SK-N-SH (cell line): ENCODE data around the gene CYS1. TPM values are rescaled to one million over a fixed set of nuclear protein-coding genes. Genes with fewer than 3 reads are reported as not detected.

Source experiments
- CTCF ChIA-PET: fragments of 300-600, 350-600 bp; formaldehyde crosslinking; extraction: SDS; loops from one replicate; lab custom pipeline; 2021; lab: Yijun Ruan, JAX
- POLR2A ChIA-PET: fragments of 350-600 bp; sonication (Branson Sonifier 250); formaldehyde crosslinking; extraction: SDS; loops from one replicate; lab custom pipeline; 2020; ENCODE audit warnings: antibody characterized with exemption, inconsistent platforms; lab: Yijun Ruan, JAX
- DNase-seq: peaks from one replicate; pipeline ENCODE4 v3.0.0; 2012
- H2AFZ ChIP-seq: fragments of 200-600 bp; sonication (generic); 2 replicates; pipeline ENCODE4 v1.8.1; 2016; ENCODE audit warnings: antibody characterized with exemption, mild to moderate bottlenecking, low read depth
- H3F3A ChIP-seq: fragments of 200-600 bp; sonication (generic); replicated peaks from 2 replicates; pipeline ENCODE3; 2016; ENCODE audit warnings: antibody characterized with exemption, mild to moderate bottlenecking; ENCODE audit not compliant: insufficient read depth
- H3K27ac ChIP-seq, 2 experiments: fragments of 200-500 bp in 1 of 2; fragments of 200-600 bp in 1 of 2; sonication (Bioruptor generic) in 1 of 2; sonication (generic), shearing (Covaris generic) in 1 of 2; 2 replicates each; pipeline versions ENCODE4 v1.5.1 to v1.6.1; 2014 to 2016; ENCODE audit warnings: low read depth in 2 of 2, inconsistent platforms in 1 of 2, low read length in 1 of 2, mild to moderate bottlenecking in 1 of 2, mixed read lengths in 1 of 2
- H3K27me3 ChIP-seq: fragments of 200-600 bp; sonication (generic), shearing (Covaris generic); 2 replicates; pipeline ENCODE4 v1.6.1; 2016; ENCODE audit warnings: mixed run types; ENCODE audit not compliant: insufficient read depth
- H3K36me3 ChIP-seq, 2 experiments: fragments of 200-500 bp in 1 of 2; fragments of 200-600 bp in 1 of 2; sonication (Bioruptor generic) in 1 of 2; sonication (generic) in 1 of 2; replicated peaks in 1 of 2; 2 replicates each; pipeline versions ENCODE3 to v1.5.1; 2014 to 2016; ENCODE audit warnings: low read length in 1 of 2, mild to moderate bottlenecking in 1 of 2; ENCODE audit not compliant: insufficient read depth in 2 of 2, control insufficient read depth in 1 of 2
- H3K4me1 ChIP-seq, 2 experiments: fragments of 200-500 bp in 1 of 2; fragments of 200-600 bp in 1 of 2; sonication (Bioruptor generic) in 1 of 2; sonication (generic), shearing (Covaris generic) in 1 of 2; 2 replicates each; pipeline versions ENCODE4 v1.5.1 to v1.6.1; 2014 to 2016; ENCODE audit warnings: low read depth in 1 of 2, low read length in 1 of 2, mixed run types in 1 of 2; ENCODE audit not compliant: insufficient read depth in 2 of 2, control insufficient read depth in 1 of 2
- H3K4me2 ChIP-seq: fragments of 200-600 bp; sonication (generic), shearing (Covaris generic); 2 replicates; pipeline ENCODE4 v1.6.1; 2017; ENCODE audit warnings: mixed run types
- H3K4me3 ChIP-seq, 2 experiments: fragments of 200-500 bp in 1 of 2; fragments of 200-600 bp in 1 of 2; sonication (Bioruptor generic) in 1 of 2; sonication (generic), shearing (Covaris generic) in 1 of 2; 2 replicates each; pipeline versions ENCODE4 v1.5.1 to v1.8.1; 2014 to 2016; ENCODE audit warnings: low read depth in 2 of 2, inconsistent platforms in 1 of 2, low read length in 1 of 2, mild to moderate bottlenecking in 1 of 2, mixed read lengths in 1 of 2, moderate library complexity in 1 of 2
- H3K79me2 ChIP-seq: fragments of 200-600 bp; sonication (generic); 2 replicates; pipeline ENCODE4 v1.8.1; 2017; ENCODE audit warnings: mild to moderate bottlenecking; ENCODE audit not compliant: insufficient read depth
- H3K9ac ChIP-seq: fragments of 200-600 bp; sonication (generic); 2 replicates; pipeline ENCODE4 v1.6.1; 2017; ENCODE audit warnings: mixed run types
- H3K9me2 ChIP-seq: fragments of 200-600 bp; sonication (generic); 2 replicates; pipeline ENCODE4 v1.6.1; 2017; ENCODE audit warnings: mixed run types
- H3K9me3 ChIP-seq: fragments of 200-600 bp; sonication (generic); 2 replicates; pipeline ENCODE4 v1.6.1; 2017; ENCODE audit warnings: mixed run types, mild to moderate bottlenecking, moderate library complexity
- H4K20me1 ChIP-seq: fragments of 200-600 bp; sonication (generic); 2 replicates; pipeline ENCODE4 v1.6.1; 2017; ENCODE audit warnings: mild to moderate bottlenecking, mixed run types; ENCODE audit not compliant: insufficient read depth
- ELF1 ChIP-seq: IDR thresholded peaks from 2 replicates; pipeline ENCODE4 v1.4.0; 2012
- EP300 ChIP-seq, 2 experiments: IDR thresholded peaks; 2 replicates each; pipeline versions ENCODE4 v1.4.0 to v1.6.1; 2012; ENCODE audit warnings: borderline replicate concordance in 1 of 2, low read depth in 1 of 2, low read length in 1 of 2
- FOXJ3 ChIP-seq: sonication (generic); formaldehyde crosslinking; IDR thresholded peaks from 2 replicates; pipeline ENCODE4 v1.5.1; 2020; ENCODE audit warnings: mild to moderate bottlenecking, missing genetic modification reagents
- FOXM1 ChIP-seq: IDR thresholded peaks from 2 replicates; pipeline ENCODE4 v1.4.0; 2012; ENCODE audit warnings: low read depth, mild to moderate bottlenecking
- MAX ChIP-seq: IDR thresholded peaks from 2 replicates; pipeline ENCODE4 v1.4.0; 2012; ENCODE audit warnings: low read depth
- MEF2A ChIP-seq: IDR thresholded peaks from 2 replicates; pipeline ENCODE4 v1.4.0; 2012; ENCODE audit warnings: low read depth, borderline replicate concordance
- NRF1 ChIP-seq: IDR thresholded peaks from 2 replicates; pipeline ENCODE4 v1.6.1; 2012; ENCODE audit warnings: low read depth, mild to moderate bottlenecking, low read length
- PBX3 ChIP-seq: IDR thresholded peaks from 2 replicates; pipeline ENCODE4; 2012
- POLR2AphosphoS5 ChIP-seq: IDR thresholded peaks from 2 replicates; pipeline ENCODE4 v1.6.1; 2012; ENCODE audit warnings: low read depth, low read length
- RXRA ChIP-seq: IDR thresholded peaks from 2 replicates; pipeline ENCODE4 v1.4.0; 2012; ENCODE audit warnings: low read depth, mild to moderate bottlenecking, borderline replicate concordance
- TAF1 ChIP-seq: IDR thresholded peaks from 2 replicates; pipeline ENCODE4 v1.6.1; 2012; ENCODE audit warnings: low read depth, mild to moderate bottlenecking, low read length, moderate library complexity, borderline replicate concordance
- YY1 ChIP-seq: IDR thresholded peaks from 2 replicates; pipeline ENCODE4 v1.4.0; 2012; ENCODE audit warnings: low read depth, mild to moderate bottlenecking
- WGBS: methylation state at CpG from one replicate; pipeline ENCODE4 v1.1.6; 2017; ENCODE audit warnings: low lambda C conversion rate; 5-methylcytosine and 5-hydroxymethylcytosine counted together
- polyA plus RNA-seq, 3 experiments: library from polyadenylated mRNA; depleted of rRNA; stranded (reverse); fragments of >200 nt; gene quantifications; 2 replicates each; pipeline ENCODE4 v1.2.3, GENCODE V29; 2012

CYS1 gene
- polyA plus RNA-seq, 1 of the 3 experiments (the other 2 are of a cell fraction): 1.2 TPM

- TF ChIP-seq MEF2A (no peak), YY1 (peak; percentile 52; the same call in 1 of the 2 replicates), POLR2AphosphoS5 (peak; percentile 92), MAX (peak; percentile 94), NRF1 (peak; percentile 54), FOXJ3 (CRISPR knock-in tag) (no peak), EP300 (IDR thresholded peaks at IDR 0.05; ENCODE audit: borderline replicate concordance in 1 of 2, low read depth in 1 of 2, low read length in 1 of 2) (peak in 1 of 2 experiments; percentile 19; a peak in 1 of 4 replicates), PBX3 (peak; percentile 69), ELF1 (peak; percentile 82), FOXM1 (peak; percentile 82)
Observed at GRCh38 chr2:10120158-10120876, 40.1 kb upstream of the CYS1 start (continued).

- Histone ChIP-seq H4K20me1 (peaks cover 4% of the 10 kb centered on the region; the same call in 1 of the 2 replicates), H3K4me2 (peak overlapping the region; percentile 98), H3K27ac (peak overlapping the region; percentile 84 to 87), H3K4me3 (peak overlapping the region; percentile 63 to 69), H3K36me3 (no peaks in the 10 kb centered on the region), H3F3A (peaks cover 32% of the 10 kb centered on the region), H3K4me1 (peaks cover 4 to 21% of the 10 kb centered on the region in 2 experiments; a peak in 3 of 4 replicates), H2AFZ (peak overlapping the region; percentile 86), H3K9me3 (no peaks in the 10 kb centered on the region), H3K27me3 (no peaks in the 10 kb centered on the region), H3K79me2 (peaks cover 48% of the 10 kb centered on the region), H3K9ac (peak overlapping the region; percentile 80; the same call in 1 of the 2 replicates), H3K9me2 (no peaks in the 10 kb centered on the region)
- no peak for DNase-seq
- CTCF ChIA-PET: interaction anchor here (0.7 to 13.2 kb wide), 7 partner anchors 20 to 553 kb away, joined by 3 to 144 read pairs (median 5); partner anchors contain the start of gene TAF1B
- WGBS: 70% methylated on average over 14 of the region's 14 CpGs
- TF ChIP-seq FOXJ3 (CRISPR knock-in tag) (no peak), TAF1 (no peak), POLR2AphosphoS5 (no peak), MAX (no peak), PBX3 (no peak), RXRA (no peak)
- POLR2A ChIA-PET: interaction anchor here (1.2 kb wide), 1 partner anchor 47 kb away, joined by 3 read pairs; no protein-coding TSS in a partner anchor
Observed at GRCh38 chr2:10119601-10120157, 39.5 kb upstream of the CYS1 start.
